Smooth muscle cell (in vitro differentiated cells): ENCODE results near the gene GNPTG. TPM values are rescaled to one million over a fixed set of nuclear protein-coding genes. Genes with fewer than 3 reads are reported as not detected.

Experiments
- DNase-seq: peaks from one replicate; lab custom pipeline; 2025; ENCODE audit not compliant: unreplicated experiment; lab: John Stamatoyannopoulos, UW
- H2AFZ ChIP-seq: fragments of 200-600 bp; sonication (generic); 2 replicates; pipeline ENCODE4 v1.6.0; 2016; ENCODE audit warnings: antibody characterized with exemption, low read depth, mild to moderate bottlenecking
- H3F3A ChIP-seq: fragments of 200-600 bp; sonication (generic); 2 replicates; pipeline ENCODE4 v1.6.0; 2017; ENCODE audit warnings: antibody characterized with exemption, low read depth
- H3K27ac ChIP-seq: fragments of 200-600 bp; sonication (generic); 2 replicates; pipeline ENCODE4 v1.5.1; 2016; ENCODE audit warnings: low read depth, mild to moderate bottlenecking
- H3K27me3 ChIP-seq: fragments of 200-600 bp; sonication (generic); 2 replicates; pipeline ENCODE4 v1.6.1; 2016; ENCODE audit warnings: low read depth, mild to moderate bottlenecking
- H3K36me3 ChIP-seq: fragments of 200-600 bp; sonication (generic); 2 replicates; pipeline ENCODE4 v1.5.1; 2016; ENCODE audit warnings: low read depth
- H3K4me1 ChIP-seq: fragments of 200-600 bp; sonication (generic); 2 replicates; pipeline ENCODE4 v1.5.1; 2016; ENCODE audit warnings: low read depth
- H3K4me2 ChIP-seq: fragments of 200-600 bp; sonication (generic); 2 replicates; pipeline ENCODE4 v1.6.0; 2016; ENCODE audit warnings: mild to moderate bottlenecking
- H3K4me3 ChIP-seq: fragments of 200-600 bp; sonication (generic); 2 replicates; pipeline ENCODE4 v1.5.1; 2016; ENCODE audit warnings: mild to moderate bottlenecking
- H3K79me2 ChIP-seq: fragments of 200-600 bp; sonication (generic); 2 replicates; pipeline ENCODE4 v1.6.0; 2016; ENCODE audit warnings: low read depth, mild to moderate bottlenecking
- H3K9ac ChIP-seq: fragments of 200-600 bp; sonication (generic); 2 replicates; pipeline ENCODE4 v1.6.0; 2016; ENCODE audit warnings: low read depth
- H3K9me3 ChIP-seq: fragments of 200-600 bp; sonication (generic); replicated peaks from 2 replicates; pipeline ENCODE4 v1.5.1; 2016; ENCODE audit warnings: low read depth
- H4K20me1 ChIP-seq: fragments of 200-600 bp; sonication (generic); 2 replicates; pipeline ENCODE4 v1.6.0; 2016; ENCODE audit warnings: low read depth
- CTCF ChIP-seq: fragments of 200-600 bp; sonication (generic); IDR thresholded peaks from 2 replicates; pipeline ENCODE4 v1.5.1; 2017; ENCODE audit warnings: borderline replicate concordance, mild to moderate bottlenecking, antibody characterized with exemption; ENCODE audit not compliant: insufficient read depth, poor library complexity, severe bottlenecking
- WGBS: methylation state at CpG from one replicate; pipeline ENCODE4 v1.1.7; 2016; ENCODE audit warnings: low lambda C conversion rate; 5-methylcytosine and 5-hydroxymethylcytosine counted together
- polyA plus RNA-seq: library from polyadenylated mRNA; unstranded; fragments of >200 nt; fragmentation: Nextera tagmentation; extraction: Ambion mirVana; gene quantifications from 2 replicates; pipeline ENCODE4 v1.2.1, GENCODE V29; 2016
- total RNA-seq: library from RNA; depleted of rRNA; stranded (reverse); fragments of >200 nt; gene quantifications from 2 replicates; pipeline ENCODE4 v1.2.3, GENCODE V29; 2014

Gene GNPTG
- total and polyA plus RNA-seq, 2 experiments from 2014 or later, result 28.0 to 73.3 TPM

GRCh38 chr16:1312903-1313302 lies 38.8 kb upstream of the GNPTG start:
- H2AFZ ChIP-seq, result no peak overlapping the region
- no peaks in the 10 kb centered on the region for H3K27me3 ChIP-seq
- no peaks in the 10 kb centered on the region for H3F3A ChIP-seq
- H3K9ac ChIP-seq, result no peak overlapping the region
- 98% methylated on average over 14 of the region's 15 CpGs for WGBS
- no peak overlapping the region for H3K27ac ChIP-seq
- H3K36me3 ChIP-seq, result peaks cover 6% of the 10 kb centered on the region
- TF ChIP-seq CTCF, result no peak
- no peak for DNase-seq
- no peak overlapping the region for H3K4me3 ChIP-seq
- peaks cover 15% of the 10 kb centered on the region for H3K4me1 ChIP-seq
- peaks cover 80% of the 10 kb centered on the region for H4K20me1 ChIP-seq
- no peak overlapping the region for H3K4me2 ChIP-seq
- H3K9me3 ChIP-seq, result no peaks in the 10 kb centered on the region
- H3K79me2 ChIP-seq, result peaks cover 73% of the 10 kb centered on the region

GRCh38 chr16:1313721-1314369 lies 37.9 kb upstream of the GNPTG start:
- Histone ChIP-seq H3F3A (no peaks in the 10 kb centered on the region), H3K4me3 (no peak overlapping the region), H3K27me3 (no peaks in the 10 kb centered on the region), H3K27ac (no peak overlapping the region), H3K9me3 (no peaks in the 10 kb centered on the region), H3K36me3 (peaks cover 6% of the 10 kb centered on the region), H3K9ac (no peak overlapping the region), H3K4me1 (peaks cover 15% of the 10 kb centered on the region), H4K20me1 (peaks cover 90% of the 10 kb centered on the region), H3K79me2 (peaks cover 83% of the 10 kb centered on the region), H3K4me2 (no peak overlapping the region), H2AFZ (no peak overlapping the region)
- no peak for TF ChIP-seq CTCF
- 97% methylated on average over 37 of the region's 38 CpGs for WGBS
- DNase-seq, result no peak

- Histone ChIP-seq H3K9me3 (no peaks in the 10 kb centered on the region), H2AFZ (no peak overlapping the region), H3K9ac (no peak overlapping the region), H3K36me3 (peaks cover 6% of the 10 kb centered on the region), H3K4me3 (no peak overlapping the region), H4K20me1 (peaks cover 96% of the 10 kb centered on the region), H3K27me3 (no peaks in the 10 kb centered on the region), H3K27ac (no peak overlapping the region), H3K4me2 (no peak overlapping the region), H3F3A (no peaks in the 10 kb centered on the region), H3K4me1 (peaks cover 15% of the 10 kb centered on the region), H3K79me2 (peaks cover 84% of the 10 kb centered on the region)
- DNase-seq, result no peak
- TF ChIP-seq CTCF, result no peak
- WGBS, result 99% methylated on average over 28 of the region's 28 CpGs
These were observed 37.2 kb upstream of the GNPTG start for GRCh38 chr16:1314399-1315068.
